SK-N-SH treated with all-trans-retinoic acid at 6 μM for 48 hours (cell line): ENCODE results near the gene IL17B.

Experiments
- ATAC-seq: fragments of 200-7000 bp; cut with Tn5 transposase; 3 replicates; pipeline ENCODE4 v1.9.1; 2020; ENCODE audit warnings: mild to moderate bottlenecking, moderate library complexity
- ARNTL ChIP-seq: fragments of 450-650 bp; formaldehyde crosslinking; IDR thresholded peaks from 2 replicates; pipeline ENCODE4 v1.5.0; 2020; ENCODE audit warnings: low read depth, mild to moderate bottlenecking, moderate library complexity, borderline replicate concordance
- BACH2 ChIP-seq: fragments of 250-450 bp; sonication (Bioruptor Pico); IDR thresholded peaks from 2 replicates; pipeline ENCODE4 v1.9.0; 2021; ENCODE audit warnings: mild to moderate bottlenecking, borderline replicate concordance
- CSDC2 ChIP-seq: fragments of 250-450 bp; sonication (Bioruptor Pico); IDR thresholded peaks from 2 replicates; pipeline ENCODE4 v1.5.0; 2020; ENCODE audit warnings: mild to moderate bottlenecking, moderate library complexity
- ESRRG ChIP-seq: fragments of 250-450 bp; sonication (Bioruptor Pico); IDR thresholded peaks from 2 replicates; pipeline ENCODE4 v1.6.1; 2021; ENCODE audit warnings: mild to moderate bottlenecking
- GLIS3 ChIP-seq: fragments of 250-450 bp; sonication (Bioruptor Pico); IDR thresholded peaks from 2 replicates; pipeline ENCODE4 v1.5.0; 2020; ENCODE audit warnings: mild to moderate bottlenecking, moderate library complexity
- ISL1 ChIP-seq: fragments of 250-450 bp; sonication (Bioruptor Pico); IDR thresholded peaks from 2 replicates; pipeline ENCODE4 v2.1.2; 2022; ENCODE audit warnings: mild to moderate bottlenecking, moderate library complexity
- OSR1 ChIP-seq: fragments of 250-450 bp; sonication (Bioruptor Pico); IDR thresholded peaks from 2 replicates; pipeline ENCODE4 v1.8.0; 2022; ENCODE audit warnings: moderate library complexity, mild to moderate bottlenecking, inconsistent platforms
- PPARA ChIP-seq: fragments of 250-450 bp; sonication (Bioruptor Pico); IDR thresholded peaks from 2 replicates; pipeline ENCODE4 v1.5.0; 2020; ENCODE audit warnings: mild to moderate bottlenecking, borderline replicate concordance
- RARB ChIP-seq: fragments of 250-450 bp; sonication (Bioruptor Pico); IDR thresholded peaks from 2 replicates; pipeline ENCODE4 v1.8.0; 2021; ENCODE audit warnings: mild to moderate bottlenecking, moderate library complexity
- SNAI2 ChIP-seq: fragments of 250-450 bp; sonication (Bioruptor Pico); IDR thresholded peaks from 2 replicates; pipeline ENCODE4 v1.5.0; 2020; ENCODE audit warnings: mild to moderate bottlenecking, moderate library complexity
- TCF4 ChIP-seq: fragments of 250-450 bp; sonication (Bioruptor Pico); IDR thresholded peaks from 2 replicates; pipeline ENCODE4 v1.8.0; 2021; ENCODE audit warnings: mild to moderate bottlenecking, moderate library complexity, borderline replicate concordance
- ZC3H10 ChIP-seq: fragments of 250-450 bp; sonication (Bioruptor Pico); IDR thresholded peaks from 2 replicates; pipeline ENCODE4 v1.5.1; 2021; ENCODE audit warnings: mild to moderate bottlenecking, moderate library complexity
- ZFP3 ChIP-seq: fragments of 250-450 bp; sonication (Bioruptor Pico); IDR thresholded peaks from 2 replicates; pipeline ENCODE4 v1.5.0; 2020; ENCODE audit warnings: mild to moderate bottlenecking, moderate library complexity
- ZFP30 ChIP-seq: fragments of 450-650 bp; formaldehyde crosslinking; IDR thresholded peaks from 2 replicates; pipeline ENCODE4 v1.5.0; 2022; ENCODE audit warnings: mild to moderate bottlenecking, moderate library complexity
- ZNF565 ChIP-seq: fragments of 450-650 bp; formaldehyde crosslinking; conservative IDR thresholded peaks from 2 replicates; pipeline ENCODE4 v1.5.0; 2020; ENCODE audit warnings: low read depth, mild to moderate bottlenecking, moderate library complexity
- ZNF70 ChIP-seq: fragments of 450-650 bp; formaldehyde crosslinking; IDR thresholded peaks from 2 replicates; pipeline ENCODE4 v1.5.0; 2020; ENCODE audit warnings: mild to moderate bottlenecking, moderate library complexity
- ZNF8 ChIP-seq: fragments of 450-650 bp; formaldehyde crosslinking; IDR thresholded peaks from 2 replicates; pipeline ENCODE4 v1.5.0; 2020; ENCODE audit warnings: mild to moderate bottlenecking, moderate library complexity
- TF ChIP-seq, protein P1 (sequence below): fragments of 250-450 bp; sonication (Bioruptor Pico); IDR thresholded peaks from 2 replicates; pipeline ENCODE4 v1.5.1; 2021; ENCODE audit warnings: mild to moderate bottlenecking, moderate library complexity
- TF ChIP-seq, protein P2 (sequence below): fragments of 250-450 bp; sonication (Bioruptor Pico); IDR thresholded peaks from 2 replicates; pipeline ENCODE4 v1.5.0; 2020; ENCODE audit warnings: mild to moderate bottlenecking, moderate library complexity
- TF ChIP-seq, protein P3 (sequence below): fragments of 250-450 bp; sonication (Bioruptor Pico); IDR thresholded peaks from 2 replicates; pipeline ENCODE4 v1.8.0; 2020; ENCODE audit warnings: mild to moderate bottlenecking, moderate library complexity, borderline replicate concordance
- TF ChIP-seq, protein P4 (sequence below): fragments of 250-450 bp; sonication (Bioruptor Pico); IDR thresholded peaks from 2 replicates; pipeline ENCODE4 v1.8.0; 2021; ENCODE audit warnings: low read depth, mild to moderate bottlenecking, moderate library complexity, borderline replicate concordance

Gene IL17B

DNA sequence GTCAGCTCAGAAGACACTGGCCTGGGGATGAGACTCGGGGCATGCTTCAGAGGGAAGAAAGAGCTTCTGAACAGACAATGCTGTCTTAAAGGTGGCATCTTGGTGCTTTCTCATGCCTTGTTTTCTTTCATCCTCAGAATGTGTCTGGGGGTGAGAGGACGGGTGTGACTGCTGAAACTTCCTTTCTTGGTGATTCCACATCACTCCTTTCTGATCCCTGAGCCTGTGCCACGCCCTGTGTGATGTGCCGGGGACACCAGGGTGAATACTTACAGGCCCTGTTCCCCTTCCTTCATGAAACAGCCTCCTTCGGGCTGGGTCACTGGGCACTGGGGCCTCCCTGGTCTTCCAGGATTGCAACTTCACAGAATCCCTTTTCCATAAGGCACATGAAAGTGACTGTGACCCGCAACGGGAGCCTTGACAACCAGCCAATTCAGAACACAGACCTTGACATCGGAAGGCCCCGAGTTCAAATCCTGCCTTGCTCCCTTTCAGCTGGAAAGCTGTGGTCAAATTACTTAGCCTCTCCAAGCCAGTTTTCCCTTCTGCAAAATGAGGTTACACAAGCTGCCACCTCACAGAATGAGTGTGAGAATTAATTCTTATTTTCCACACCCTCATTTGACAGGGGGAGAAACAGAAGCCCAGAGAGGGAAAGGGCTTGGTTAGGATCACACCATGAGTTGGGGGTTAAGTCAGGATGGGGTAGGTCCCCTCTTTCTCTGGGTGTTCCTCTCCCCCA, 44.1 kb upstream of the IL17B start:
- peak; percentile 4 for ATAC-seq
- TF ChIP-seq, protein P1, sequence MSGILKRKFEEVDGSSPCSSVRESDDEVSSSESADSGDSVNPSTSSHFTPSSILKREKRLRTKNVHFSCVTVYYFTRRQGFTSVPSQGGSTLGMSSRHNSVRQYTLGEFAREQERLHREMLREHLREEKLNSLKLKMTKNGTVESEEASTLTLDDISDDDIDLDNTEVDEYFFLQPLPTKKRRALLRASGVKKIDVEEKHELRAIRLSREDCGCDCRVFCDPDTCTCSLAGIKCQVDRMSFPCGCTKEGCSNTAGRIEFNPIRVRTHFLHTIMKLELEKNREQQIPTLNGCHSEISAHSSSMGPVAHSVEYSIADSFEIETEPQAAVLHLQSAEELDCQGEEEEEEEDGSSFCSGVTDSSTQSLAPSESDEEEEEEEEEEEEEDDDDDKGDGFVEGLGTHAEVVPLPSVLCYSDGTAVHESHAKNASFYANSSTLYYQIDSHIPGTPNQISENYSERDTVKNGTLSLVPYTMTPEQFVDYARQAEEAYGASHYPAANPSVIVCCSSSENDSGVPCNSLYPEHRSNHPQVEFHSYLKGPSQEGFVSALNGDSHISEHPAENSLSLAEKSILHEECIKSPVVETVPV (CRISPR knock-in tag): no peak
- no peak for TF ChIP-seq ESRRG
- TF ChIP-seq, protein P2, sequence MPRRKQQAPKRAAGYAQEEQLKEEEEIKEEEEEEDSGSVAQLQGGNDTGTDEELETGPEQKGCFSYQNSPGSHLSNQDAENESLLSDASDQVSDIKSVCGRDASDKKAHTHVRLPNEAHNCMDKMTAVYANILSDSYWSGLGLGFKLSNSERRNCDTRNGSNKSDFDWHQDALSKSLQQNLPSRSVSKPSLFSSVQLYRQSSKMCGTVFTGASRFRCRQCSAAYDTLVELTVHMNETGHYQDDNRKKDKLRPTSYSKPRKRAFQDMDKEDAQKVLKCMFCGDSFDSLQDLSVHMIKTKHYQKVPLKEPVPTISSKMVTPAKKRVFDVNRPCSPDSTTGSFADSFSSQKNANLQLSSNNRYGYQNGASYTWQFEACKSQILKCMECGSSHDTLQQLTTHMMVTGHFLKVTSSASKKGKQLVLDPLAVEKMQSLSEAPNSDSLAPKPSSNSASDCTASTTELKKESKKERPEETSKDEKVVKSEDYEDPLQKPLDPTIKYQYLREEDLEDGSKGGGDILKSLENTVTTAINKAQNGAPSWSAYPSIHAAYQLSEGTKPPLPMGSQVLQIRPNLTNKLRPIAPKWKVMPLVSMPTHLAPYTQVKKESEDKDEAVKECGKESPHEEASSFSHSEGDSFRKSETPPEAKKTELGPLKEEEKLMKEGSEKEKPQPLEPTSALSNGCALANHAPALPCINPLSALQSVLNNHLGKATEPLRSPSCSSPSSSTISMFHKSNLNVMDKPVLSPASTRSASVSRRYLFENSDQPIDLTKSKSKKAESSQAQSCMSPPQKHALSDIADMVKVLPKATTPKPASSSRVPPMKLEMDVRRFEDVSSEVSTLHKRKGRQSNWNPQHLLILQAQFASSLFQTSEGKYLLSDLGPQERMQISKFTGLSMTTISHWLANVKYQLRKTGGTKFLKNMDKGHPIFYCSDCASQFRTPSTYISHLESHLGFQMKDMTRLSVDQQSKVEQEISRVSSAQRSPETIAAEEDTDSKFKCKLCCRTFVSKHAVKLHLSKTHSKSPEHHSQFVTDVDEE (CRISPR knock-in tag): no peak
- no peak for TF ChIP-seq RARB (CRISPR knock-in tag)
- no peak for TF ChIP-seq BACH2 (CRISPR knock-in tag)
- TF ChIP-seq CSDC2: no peak
- TF ChIP-seq ZNF70: no peak
- TF ChIP-seq ARNTL (CRISPR knock-in tag): no peak
- TF ChIP-seq ISL1 (CRISPR knock-in tag): no peak
- no peak for TF ChIP-seq GLIS3 (CRISPR knock-in tag)
- TF ChIP-seq TCF4 (CRISPR knock-in tag): no peak
- TF ChIP-seq, protein P3, sequence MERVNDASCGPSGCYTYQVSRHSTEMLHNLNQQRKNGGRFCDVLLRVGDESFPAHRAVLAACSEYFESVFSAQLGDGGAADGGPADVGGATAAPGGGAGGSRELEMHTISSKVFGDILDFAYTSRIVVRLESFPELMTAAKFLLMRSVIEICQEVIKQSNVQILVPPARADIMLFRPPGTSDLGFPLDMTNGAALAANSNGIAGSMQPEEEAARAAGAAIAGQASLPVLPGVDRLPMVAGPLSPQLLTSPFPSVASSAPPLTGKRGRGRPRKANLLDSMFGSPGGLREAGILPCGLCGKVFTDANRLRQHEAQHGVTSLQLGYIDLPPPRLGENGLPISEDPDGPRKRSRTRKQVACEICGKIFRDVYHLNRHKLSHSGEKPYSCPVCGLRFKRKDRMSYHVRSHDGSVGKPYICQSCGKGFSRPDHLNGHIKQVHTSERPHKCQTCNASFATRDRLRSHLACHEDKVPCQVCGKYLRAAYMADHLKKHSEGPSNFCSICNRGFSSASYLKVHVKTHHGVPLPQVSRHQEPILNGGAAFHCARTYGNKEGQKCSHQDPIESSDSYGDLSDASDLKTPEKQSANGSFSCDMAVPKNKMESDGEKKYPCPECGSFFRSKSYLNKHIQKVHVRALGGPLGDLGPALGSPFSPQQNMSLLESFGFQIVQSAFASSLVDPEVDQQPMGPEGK (CRISPR knock-in tag): no peak
- TF ChIP-seq ZC3H10: no peak
- no peak for TF ChIP-seq SNAI2 (CRISPR knock-in tag)
- TF ChIP-seq PPARA: no peak
- TF ChIP-seq, protein P4, sequence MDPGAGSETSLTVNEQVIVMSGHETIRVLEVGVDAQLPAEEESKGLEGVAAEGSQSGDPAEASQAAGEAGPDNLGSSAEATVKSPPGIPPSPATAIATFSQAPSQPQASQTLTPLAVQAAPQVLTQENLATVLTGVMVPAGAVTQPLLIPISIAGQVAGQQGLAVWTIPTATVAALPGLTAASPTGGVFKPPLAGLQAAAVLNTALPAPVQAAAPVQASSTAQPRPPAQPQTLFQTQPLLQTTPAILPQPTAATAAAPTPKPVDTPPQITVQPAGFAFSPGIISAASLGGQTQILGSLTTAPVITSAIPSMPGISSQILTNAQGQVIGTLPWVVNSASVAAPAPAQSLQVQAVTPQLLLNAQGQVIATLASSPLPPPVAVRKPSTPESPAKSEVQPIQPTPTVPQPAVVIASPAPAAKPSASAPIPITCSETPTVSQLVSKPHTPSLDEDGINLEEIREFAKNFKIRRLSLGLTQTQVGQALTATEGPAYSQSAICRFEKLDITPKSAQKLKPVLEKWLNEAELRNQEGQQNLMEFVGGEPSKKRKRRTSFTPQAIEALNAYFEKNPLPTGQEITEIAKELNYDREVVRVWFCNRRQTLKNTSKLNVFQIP (CRISPR knock-in tag): no peak
- no peak for TF ChIP-seq OSR1 (CRISPR knock-in tag)
- TF ChIP-seq ZFP3 (CRISPR knock-in tag): no peak

DNA sequence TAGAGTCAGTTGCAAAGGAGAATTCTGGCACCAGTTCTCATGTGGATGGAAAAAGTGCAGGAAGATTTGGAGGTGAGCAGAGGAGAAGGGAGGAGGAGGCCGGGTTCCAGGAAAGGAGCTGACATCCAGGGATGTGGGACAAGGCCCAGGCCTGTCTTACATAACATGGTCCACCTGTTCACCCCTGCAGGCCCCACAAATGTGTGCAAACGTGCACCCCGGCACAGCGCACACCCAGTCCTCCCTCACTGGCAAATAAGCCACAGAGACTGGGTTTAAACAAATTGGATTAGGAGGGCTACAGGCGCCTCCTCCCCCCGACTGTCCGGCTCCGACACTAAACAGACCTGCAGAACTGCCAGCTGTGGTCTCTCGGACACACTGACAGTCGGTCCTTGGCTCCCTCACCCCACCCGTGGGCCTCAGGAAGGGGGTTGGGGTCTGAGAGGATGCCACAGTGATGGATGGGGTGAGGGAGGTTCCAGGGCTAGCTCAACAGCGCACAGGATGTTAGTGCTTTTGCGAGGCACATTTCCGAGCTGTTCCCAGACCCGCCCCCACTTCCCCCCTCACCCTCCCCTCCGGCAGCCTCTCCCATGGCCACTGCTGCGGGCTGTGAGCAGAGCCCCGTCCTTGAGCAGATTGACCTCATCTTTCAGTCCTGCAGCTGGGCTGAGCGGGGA, 43.4 kb upstream of the IL17B start:
- peak; percentile 85 for ATAC-seq
- TF ChIP-seq ZC3H10 (0 out of 2 replicates have a peak, but pooled peaks have one; percentile 24), TCF4 (CRISPR knock-in tag) (peak; percentile 100), ZNF565 (CRISPR knock-in tag) (no peak; the same call in 1 of the 2 replicates), ZNF8 (CRISPR knock-in tag) (peak; percentile 56; the same call in 1 of the 2 replicates), GLIS3 (CRISPR knock-in tag) (peak; percentile 86), ZFP30 (CRISPR knock-in tag) (no peak), RARB (CRISPR knock-in tag) (peak; percentile 50; the same call in 1 of the 2 replicates), BACH2 (CRISPR knock-in tag) (0 out of 2 replicates have a peak, but pooled peaks have one; percentile 13), CSDC2 (0 out of 2 replicates have a peak, but pooled peaks have one; percentile 70), PPARA (no peak), ISL1 (CRISPR knock-in tag) (peak; percentile 55)
- TF ChIP-seq, protein P4 (CRISPR knock-in tag): no peak
- TF ChIP-seq, protein P2 (CRISPR knock-in tag): peak; percentile 100
- TF ChIP-seq, protein P3 (CRISPR knock-in tag): peak; percentile 94
